H1 (cell line): ENCODE results near the gene ADAMTSL2. TPM values are rescaled to one million over a fixed set of nuclear protein-coding genes. Genes with fewer than 3 reads are reported as not detected.

Source experiments
- CTCF ChIA-PET: fragments of 300-600 bp; sonication (Branson Sonifier 250); formaldehyde crosslinking; loops from one replicate; lab custom pipeline; 2021; ENCODE audit not compliant: partially characterized antibody; lab: Charles Lee
- POLR2A ChIA-PET: fragments of 300-600 bp; sonication (Branson Sonifier 250); formaldehyde crosslinking; loops from one replicate; lab custom pipeline; 2021; ENCODE audit warnings: inconsistent platforms; ENCODE audit not compliant: partially characterized antibody; lab: Charles Lee
- DNase-seq, 2 experiments: peaks; one replicate each; pipeline versions ENCODE4 v3.0.0 to v3.0.0-alpha.2; 2010 to 2022; ENCODE audit warnings: low spot score in 2 of 2, low read depth in 1 of 2, mixed read lengths in 1 of 2
- FAIRE-seq: peaks from 2 replicates; lab custom pipeline; 2011; peaks lifted over from hg19 to GRCh38; lab: Jason Lieb, UNC
- H2AFZ ChIP-seq: 2 replicates; pipeline ENCODE4 v1.8.1; 2012; ENCODE audit warnings: low read length, inconsistent platforms
- H2AK5ac ChIP-seq: 2 replicates; pipeline ENCODE4 v1.6.1; 2013; ENCODE audit warnings: low read depth, low read length
- H2BK120ac ChIP-seq: replicated peaks from 2 replicates; pipeline ENCODE3; 2013; ENCODE audit warnings: low read depth, low read length, inconsistent platforms
- H2BK12ac ChIP-seq: 2 replicates; pipeline ENCODE4 v1.6.1; 2013; ENCODE audit warnings: low read depth, low read length
- H2BK15ac ChIP-seq: 2 replicates; pipeline ENCODE4 v1.6.1; 2013; ENCODE audit warnings: low read length
- H2BK20ac ChIP-seq: 2 replicates; pipeline ENCODE4 v1.6.1; 2013; ENCODE audit warnings: low read length
- H2BK5ac ChIP-seq: 2 replicates; pipeline ENCODE4 v1.6.1; 2013; ENCODE audit warnings: low read depth, low read length
- H3K14ac ChIP-seq: 2 replicates; pipeline ENCODE4 v1.6.1; 2013; ENCODE audit warnings: inconsistent platforms; ENCODE audit not compliant: insufficient read length
- H3K18ac ChIP-seq: 2 replicates; pipeline ENCODE4 v1.6.1; 2013; ENCODE audit warnings: low read length; ENCODE audit errors: extremely low read depth
- H3K23ac ChIP-seq: 2 replicates; pipeline ENCODE4 v1.6.1; 2013; ENCODE audit warnings: inconsistent platforms; ENCODE audit not compliant: insufficient read length
- H3K23me2 ChIP-seq: 2 replicates; pipeline ENCODE4 v1.6.1; 2013; ENCODE audit warnings: low read depth, low read length
- H3K27ac ChIP-seq: 2 replicates; pipeline ENCODE4 v1.6.1; 2011; ENCODE audit warnings: low read depth, low read length, inconsistent platforms
- H3K27me3 ChIP-seq, 4 experiments: replicated peaks in 1 of 4; 1 replicate in 1 of 4; 2 replicates in 3 of 4; pipeline versions ENCODE4 v1.6.1 to v1.8.1; 2011 to 2013; ENCODE audit warnings: low read length in 3 of 4, mild to moderate bottlenecking in 3 of 4, inconsistent platforms in 2 of 4, mixed read lengths in 2 of 4, moderate library complexity in 1 of 4; ENCODE audit not compliant: control insufficient read depth in 3 of 4, insufficient read depth in 3 of 4; ENCODE audit errors: extremely low read depth in 1 of 4
- H3K36me3 ChIP-seq, 4 experiments: 2 replicates each; pipeline versions ENCODE4 v1.6.1 to v1.8.1; 2011 to 2013; ENCODE audit warnings: mild to moderate bottlenecking in 4 of 4, low read length in 3 of 4, moderate library complexity in 2 of 4, control low read depth in 1 of 4, inconsistent platforms in 1 of 4; ENCODE audit not compliant: insufficient read depth in 4 of 4, control insufficient read depth in 2 of 4
- H3K4ac ChIP-seq: replicated peaks from 2 replicates; pipeline ENCODE3; 2013; ENCODE audit warnings: low read length, low read depth, mixed read lengths, inconsistent platforms; ENCODE audit not compliant: insufficient read length
- H3K4me1 ChIP-seq, 4 experiments: replicated peaks in 1 of 4; 1 replicate in 1 of 4; 2 replicates in 3 of 4; pipeline versions ENCODE4 v1.6.1 to v1.8.1; 2011 to 2013; ENCODE audit warnings: low read length in 3 of 4, inconsistent platforms in 2 of 4, mixed read lengths in 1 of 4; ENCODE audit not compliant: insufficient read depth in 4 of 4, control insufficient read depth in 3 of 4
- H3K4me2 ChIP-seq, 2 experiments: 2 replicates each; pipeline versions ENCODE4 v1.6.1 to v1.8.1; 2011 to 2013; ENCODE audit warnings: low read depth in 2 of 2, low read length in 2 of 2, control low read depth in 1 of 2, inconsistent platforms in 1 of 2, mild to moderate bottlenecking in 1 of 2; ENCODE audit not compliant: insufficient read depth in 1 of 2
- H3K4me3 ChIP-seq, 4 experiments: fragments of 200-600, 300-600 bp in 1 of 4; sonication (generic), shearing (Covaris generic), sonication (Bioruptor Twin) in 1 of 4; 2 replicates each; pipeline versions ENCODE4 v1.5.1 to v1.8.1; 2011 to 2016; ENCODE audit warnings: low read length in 4 of 4, low read depth in 3 of 4, control low read depth in 2 of 4, inconsistent platforms in 2 of 4, mild to moderate bottlenecking in 2 of 4, mixed read lengths in 1 of 4, moderate library complexity in 1 of 4; ENCODE audit not compliant: insufficient read depth in 2 of 4; ENCODE audit errors: extremely low read depth in 1 of 4
- H3K56ac ChIP-seq: replicated peaks from 2 replicates; pipeline ENCODE3; 2013; ENCODE audit warnings: low read depth, mild to moderate bottlenecking, mixed read lengths, low read length, inconsistent platforms; ENCODE audit not compliant: insufficient read length
- H3K79me1 ChIP-seq: 2 replicates; pipeline ENCODE4 v1.6.1; 2013; ENCODE audit warnings: low read depth, low read length, control low read depth
- H3K79me2 ChIP-seq, 2 experiments: 2 replicates each; pipeline versions ENCODE4 v1.6.1 to v1.8.1; 2012 to 2013; ENCODE audit warnings: low read length in 2 of 2, mild to moderate bottlenecking in 2 of 2, inconsistent platforms in 1 of 2; ENCODE audit not compliant: insufficient read depth in 2 of 2, control insufficient read depth in 1 of 2
- H3K9ac ChIP-seq, 4 experiments: replicated peaks in 1 of 4; 1 replicate in 1 of 4; 2 replicates in 3 of 4; pipeline versions ENCODE4 v1.6.1 to v1.8.1; 2011 to 2013; ENCODE audit warnings: low read depth in 3 of 4, low read length in 3 of 4, control low read depth in 2 of 4, mild to moderate bottlenecking in 2 of 4, moderate library complexity in 2 of 4, inconsistent platforms in 1 of 4; ENCODE audit errors: extremely low read depth in 1 of 4
- H3K9me3 ChIP-seq, 2 experiments: 2 replicates each; pipeline versions ENCODE4 v1.6.1 to v1.8.1; 2012 to 2013; ENCODE audit warnings: mild to moderate bottlenecking in 2 of 2, moderate library complexity in 2 of 2, control low read depth in 1 of 2, inconsistent platforms in 1 of 2, low read depth in 1 of 2, low read length in 1 of 2, mixed read lengths in 1 of 2; ENCODE audit not compliant: insufficient read depth in 2 of 2
- H4K20me1 ChIP-seq, 2 experiments: replicated peaks in 1 of 2; 2 replicates each; pipeline versions ENCODE3 to v1.8.1; 2011 to 2013; ENCODE audit warnings: inconsistent platforms in 2 of 2, low read length in 2 of 2, mild to moderate bottlenecking in 1 of 2; ENCODE audit not compliant: insufficient read depth in 2 of 2, control insufficient read depth in 1 of 2
- H4K5ac ChIP-seq: 2 replicates; pipeline ENCODE4 v1.6.1; 2013; ENCODE audit warnings: low read length, low read depth, mixed read lengths, inconsistent platforms; ENCODE audit not compliant: insufficient read length
- H4K8ac ChIP-seq: 2 replicates; pipeline ENCODE4 v1.8.0; 2013; ENCODE audit warnings: mild to moderate bottlenecking, moderate library complexity, low read length, inconsistent platforms; ENCODE audit not compliant: insufficient read depth; ENCODE audit errors: extremely low read depth
- H4K91ac ChIP-seq: replicated peaks from 2 replicates; pipeline ENCODE3; 2013; ENCODE audit warnings: low read length, mixed read lengths, inconsistent platforms; ENCODE audit not compliant: insufficient read length
- BRCA1 ChIP-seq: IDR thresholded peaks from 2 replicates; pipeline ENCODE4 v1.6.1; 2012; ENCODE audit warnings: low read depth, low read length, improper control_type of control experiment
- CEBPB ChIP-seq: IDR thresholded peaks from 2 replicates; pipeline ENCODE4 v1.6.1; 2012; ENCODE audit warnings: low read depth, low read length
- CHD1 ChIP-seq: IDR thresholded peaks from 2 replicates; pipeline ENCODE4 v1.6.1; 2012; ENCODE audit warnings: low read depth, low read length, improper control_type of control experiment
- EGR1 ChIP-seq: IDR thresholded peaks from 2 replicates; pipeline ENCODE4 v1.6.1; 2011; ENCODE audit warnings: low read depth, low read length, borderline replicate concordance
- EZH2 ChIP-seq: fragments of 200-600 bp; sonication (generic); IDR thresholded peaks from 2 replicates; pipeline ENCODE4 v1.7.1; 2012; ENCODE audit warnings: low read depth, mild to moderate bottlenecking, moderate library complexity, low read length, inconsistent platforms; ENCODE audit not compliant: severe bottlenecking
- GTF2F1 ChIP-seq: IDR thresholded peaks from 2 replicates; pipeline ENCODE4 v1.6.1; 2012; ENCODE audit warnings: low read depth, low read length, improper control_type of control experiment, borderline replicate concordance
- HDAC6 ChIP-seq: IDR thresholded peaks from one replicate; pipeline ENCODE4 v1.7.1; 2012; ENCODE audit warnings: low read depth, mild to moderate bottlenecking, inconsistent platforms, low read length, moderate library complexity
- JUN ChIP-seq: IDR thresholded peaks from 2 replicates; pipeline ENCODE4 v1.6.1; 2011; ENCODE audit warnings: low read depth, mild to moderate bottlenecking, improper control_type of control experiment, low read length
- KDM5A ChIP-seq: fragments of 200-600 bp; IDR thresholded peaks from 2 replicates; pipeline ENCODE4 v1.7.1; 2012; ENCODE audit warnings: mild to moderate bottlenecking, low read length, inconsistent platforms, mixed read lengths
- NANOG ChIP-seq: IDR thresholded peaks from 2 replicates; pipeline ENCODE4 v1.6.1; 2011; ENCODE audit warnings: low read length, low read depth, mild to moderate bottlenecking, inconsistent platforms; ENCODE audit not compliant: insufficient read depth, poor library complexity, severe bottlenecking
- RBBP5 ChIP-seq: IDR thresholded peaks from 2 replicates; pipeline ENCODE4 v1.7.1; 2012; ENCODE audit warnings: low read depth, mild to moderate bottlenecking, inconsistent platforms, low read length, moderate library complexity, borderline replicate concordance
- SP2 ChIP-seq: IDR thresholded peaks from 2 replicates; pipeline ENCODE4 v1.6.1; 2012; ENCODE audit warnings: mild to moderate bottlenecking, low read length, inconsistent platforms
- SUZ12 ChIP-seq: fragments of 200-600 bp; sonication (generic); IDR thresholded peaks from 2 replicates; pipeline ENCODE4 v1.6.1; 2012; ENCODE audit warnings: mild to moderate bottlenecking, inconsistent platforms, low read length, moderate library complexity, mixed read lengths
- TAF1 ChIP-seq: IDR thresholded peaks from 2 replicates; pipeline ENCODE4 v1.6.1; 2011; ENCODE audit warnings: mild to moderate bottlenecking, low read depth, low read length
- TBP ChIP-seq: IDR thresholded peaks from 2 replicates; pipeline ENCODE4 v1.6.1; 2011; ENCODE audit warnings: low read depth, low read length, improper control_type of control experiment
- WGBS, 2 experiments: shearing (Covaris generic) in 1 of 2; methylation state at CpG; one replicate each; pipeline versions ENCODE4 v1.1.6 to v1.1.7; 2013 to 2015; ENCODE audit warnings: low lambda C conversion rate in 2 of 2, mixed read lengths in 2 of 2, inconsistent platforms in 1 of 2, low coverage in 1 of 2, missing lambda C conversion rate in 1 of 2; ENCODE audit not compliant: insufficient replicate concordance in 2 of 2, insufficient coverage in 1 of 2, insufficient read length in 1 of 2; ENCODE audit errors: extremely low coverage in 1 of 2, missing lambda C conversion rate in 1 of 2; 5-methylcytosine and 5-hydroxymethylcytosine counted together
- polyA plus RNA-seq, 7 experiments: library from polyadenylated mRNA; depleted of rRNA in 3 of 7; stranded (reverse) in 5 of 7; unstranded in 2 of 7; fragments of >200 nt in 5 of 7; fragments of 200-250 nt in 2 of 7; gene quantifications; 1 replicate in 5 of 7; 2 replicates in 1 of 7; 4 replicates in 1 of 7; pipeline versions ENCODE4 v1.2.1 to v1.2.3, GENCODE V29; 2011 to 2013; ENCODE audit warnings: missing spikeins in 2 of 7, mixed read lengths in 2 of 7
- total RNA-seq: library from RNA; stranded (reverse); fragmentation: NEBNext Ultra II Directional; extraction: Animal tissue kit (Norgen Biotek cat#: 25700); gene quantifications from 2 replicates; pipeline ENCODE4 v1.2.1, GENCODE V29; 2021

The ADAMTSL2 gene
- total and polyA plus RNA-seq, 2 of the 8 experiments (the other 6 are each of a cell fraction or from before 2014, with no cell fraction given), result 0.74 to 0.76 TPM

GRCh38 chr9:133572821-133573361 lies 38.4 kb downstream of the ADAMTSL2 start:
- ChIA-PET CTCF (interaction anchor here (1.3 to 2.1 kb wide), 2 partner anchors 20 to 43 kb away, joined by 5 read pairs; no protein-coding TSS in a partner anchor), POLR2A (no interaction called here)
- no peak overlapping the region for H3K27ac ChIP-seq
- H3K4me1 ChIP-seq, result peaks cover 0 to 3% (median 0%) of the 10 kb centered on the region in 4 experiments; a peak in 5 of 7 replicates
- no peaks in the 10 kb centered on the region for H4K20me1 ChIP-seq
- no peak overlapping the region for H2AK5ac ChIP-seq
- H3K36me3 ChIP-seq, result no peaks in the 10 kb centered on the region
- H4K91ac ChIP-seq, result no peak overlapping the region
- no peak overlapping the region for H3K23ac ChIP-seq
- no peak overlapping the region for H4K8ac ChIP-seq
- DNase-seq, result no peak
- H3K79me1 ChIP-seq, result no peaks in the 10 kb centered on the region
- H3K9ac ChIP-seq, result no peak overlapping the region
- no peak for FAIRE-seq
- H3K9me3 ChIP-seq, result no peaks in the 10 kb centered on the region
- 90% methylated on average over 15 of the region's 15 CpGs; no CpG with 5 or more reads in 1 of the 2 experiments for WGBS, 2 experiments
- 0 out of 7 replicates have a peak, but pooled peaks cover 0 to 2% (median 0%) of the 10 kb centered on the region in 4 experiments for H3K27me3 ChIP-seq
- no peak overlapping the region for H3K4ac ChIP-seq
- no peak overlapping the region for H2BK20ac ChIP-seq
- H3K79me2 ChIP-seq, result no peaks in the 10 kb centered on the region
- H2AFZ ChIP-seq, result no peak overlapping the region
- H3K4me3 ChIP-seq, result no peak overlapping the region
- H3K56ac ChIP-seq, result no peak overlapping the region
- H2BK5ac ChIP-seq, result no peak overlapping the region
- no peak overlapping the region for H2BK15ac ChIP-seq
- H3K14ac ChIP-seq, result no peak overlapping the region
- H3K18ac ChIP-seq, result no peak overlapping the region
- no peak overlapping the region for H2BK120ac ChIP-seq
- no peak overlapping the region for H2BK12ac ChIP-seq
- no peak overlapping the region for H3K4me2 ChIP-seq
- H4K5ac ChIP-seq, result no peak overlapping the region
- no peaks in the 10 kb centered on the region for H3K23me2 ChIP-seq
- TF ChIP-seq NANOG (no peak), CHD1 (no peak), SP2 (no peak), EZH2 (no peak), CEBPB (no peak), JUN (no peak), TBP (no peak), EGR1 (no peak), KDM5A (no peak), GTF2F1 (no peak), RBBP5 (no peak), SUZ12 (no peak), BRCA1 (no peak), HDAC6 (no peak), TAF1 (no peak)
